HG02571 (cell line): Measurements from ENCODE around the gene POMT1.

ENCODE experiments used
- ATAC-seq: cut with Tn5 transposase; IDR thresholded peaks from one replicate; pipeline ENCODE4 v1.9.1; 2021; ENCODE audit warnings: mild to moderate bottlenecking, moderate library complexity; ENCODE audit not compliant: unreplicated experiment

POMT1 gene

DNA sequence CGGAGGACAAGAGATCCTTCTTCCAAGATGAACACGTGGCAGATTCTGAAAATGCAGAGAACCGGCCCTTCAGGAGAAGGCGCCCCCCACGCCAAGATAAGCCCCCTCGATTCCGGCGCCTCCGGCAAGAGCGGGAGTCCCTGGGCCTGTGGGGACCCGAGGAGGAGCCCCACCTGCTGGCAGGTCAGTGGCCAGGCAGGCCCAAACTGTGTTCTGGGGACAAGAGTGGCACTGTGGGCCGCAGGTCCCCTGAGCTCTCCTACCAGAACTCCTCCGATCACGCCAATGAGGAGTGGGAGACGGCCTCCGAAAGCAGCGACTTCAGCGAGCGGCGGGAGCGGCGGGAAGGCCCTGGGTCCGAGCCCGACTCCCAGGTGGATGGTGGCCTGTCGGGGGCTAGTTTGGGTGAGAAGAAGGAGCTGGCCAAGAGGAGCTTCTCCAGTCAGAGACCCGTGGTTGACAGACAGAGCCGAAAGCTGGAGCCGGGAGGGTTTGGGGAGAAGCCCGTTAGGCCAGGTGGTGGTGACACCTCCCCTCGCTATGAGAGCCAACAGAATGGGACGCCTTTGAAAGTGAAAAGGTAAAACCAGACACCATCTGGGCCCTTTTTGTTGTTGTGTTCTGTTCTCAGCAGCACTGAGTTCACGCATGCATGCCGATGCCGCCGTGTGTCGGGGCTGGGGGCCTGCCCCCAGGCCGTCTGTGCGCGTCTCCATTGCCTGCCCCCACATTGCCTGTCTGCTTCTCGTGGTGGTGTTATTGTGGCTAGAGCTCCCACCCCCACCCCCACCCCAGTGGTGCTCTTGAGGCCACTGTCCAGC lies 26.6 kb upstream of the POMT1 start:
- ATAC-seq, result no peak

DNA sequence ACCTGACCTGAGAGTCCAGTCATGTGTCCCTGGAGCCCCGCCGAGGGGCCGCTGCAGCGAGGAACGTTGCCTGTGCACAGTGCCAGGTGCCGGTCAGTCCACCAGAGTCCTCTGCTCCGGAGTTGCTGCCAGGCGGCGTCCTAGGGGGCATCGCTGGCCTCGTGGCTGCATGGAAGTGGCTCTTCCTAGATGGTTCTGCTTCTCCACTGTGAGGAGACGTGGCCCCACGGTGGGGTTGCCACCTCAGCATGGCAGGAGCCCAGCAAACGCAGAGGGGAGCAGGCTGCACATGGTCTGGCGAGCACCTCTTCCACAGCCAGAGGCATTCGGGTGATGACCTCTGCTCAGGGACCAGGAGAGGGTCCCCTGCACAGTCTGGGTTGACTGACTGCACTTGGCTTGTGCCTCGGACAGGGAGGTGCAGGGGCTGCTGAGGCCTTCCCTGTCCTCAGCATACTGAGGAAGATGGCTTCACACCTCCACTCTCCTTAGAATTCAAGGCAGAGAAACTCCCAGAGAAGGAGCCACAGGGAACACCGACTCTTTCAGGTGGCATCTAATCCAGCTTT lies 25.9 kb upstream of the POMT1 start:
- ATAC-seq, result no peak

GRCh38 chr9:131477367-131477766 lies 25.4 kb upstream of the POMT1 start:
- no peak for ATAC-seq

- no peak for ATAC-seq
Observed at GRCh38 chr9:131477816-131478419, 24.8 kb upstream of the POMT1 start.

DNA sequence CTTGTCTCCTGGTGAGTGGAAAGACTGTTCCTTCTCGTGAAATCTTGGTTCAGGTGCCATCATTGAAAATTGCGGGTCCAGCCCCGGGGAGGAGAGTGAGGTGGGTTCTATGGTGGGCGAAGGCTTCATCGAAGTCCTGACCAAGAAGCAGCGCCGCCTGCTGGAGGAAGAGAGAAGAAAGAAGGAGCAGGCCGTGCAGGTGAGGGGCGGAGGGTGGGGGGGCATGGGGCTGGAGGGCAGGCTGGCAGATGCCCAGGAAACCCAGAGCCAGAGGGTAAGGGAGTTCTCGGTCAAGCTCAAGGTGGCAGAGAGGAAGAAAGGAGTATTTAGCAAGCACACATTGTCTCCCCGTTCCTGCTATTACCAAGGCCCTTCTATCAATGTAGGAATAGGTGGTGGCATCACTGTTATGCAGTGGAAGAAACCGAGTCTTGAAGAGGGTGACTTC lies 24.3 kb upstream of the POMT1 start:
- ATAC-seq, result no peak

GRCh38 chr9:131478911-131479310 lies 23.8 kb upstream of the POMT1 start:
- ATAC-seq, result no peak

- ATAC-seq, result no peak
Observed at GRCh38 chr9:131480258-131480657, 22.5 kb upstream of the POMT1 start.

DNA sequence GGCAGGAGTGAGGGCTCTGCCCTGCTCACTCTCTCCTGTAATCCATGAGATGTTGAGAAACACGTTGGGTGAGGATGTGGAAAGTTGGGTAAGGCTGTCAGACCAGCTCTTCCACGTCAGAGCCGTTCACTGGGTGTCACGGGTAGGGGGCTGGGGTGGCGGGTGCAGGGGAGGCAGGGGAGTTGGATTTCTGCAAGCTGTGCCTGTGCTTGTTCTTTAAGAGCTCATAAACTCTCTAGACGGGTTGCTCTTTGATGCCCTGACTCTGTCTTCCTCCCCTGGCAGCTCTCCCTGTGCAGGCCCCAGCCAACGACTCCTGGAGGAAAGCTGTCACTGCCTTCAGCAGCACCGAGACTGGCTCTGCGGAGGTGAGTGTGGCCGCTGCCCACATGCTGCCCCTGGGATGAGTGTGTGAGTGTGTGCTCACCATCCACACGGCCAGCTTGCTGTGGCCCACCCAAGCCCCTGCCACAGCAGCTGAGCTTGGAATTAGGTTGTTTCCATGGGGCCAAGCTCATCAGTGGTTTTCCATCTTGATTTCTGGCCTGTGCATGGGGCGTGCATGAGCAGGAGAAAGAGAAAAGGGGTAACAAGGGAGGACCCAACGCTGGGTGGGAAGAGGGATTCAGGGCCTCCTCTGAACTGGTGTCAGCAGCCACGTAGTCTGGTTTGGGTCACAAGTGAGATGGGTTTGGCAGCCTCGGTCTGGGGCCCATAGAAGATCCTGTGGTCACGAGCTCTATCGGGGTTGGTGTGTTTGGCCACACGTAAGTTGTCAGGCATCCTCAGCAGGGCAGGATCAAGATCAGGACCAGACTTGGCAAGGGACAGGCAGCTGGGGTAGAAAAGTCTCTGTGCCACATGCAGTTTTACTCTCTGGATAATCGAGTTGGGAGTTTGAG lies 21.0 kb upstream of the POMT1 start:
- no peak for ATAC-seq

DNA sequence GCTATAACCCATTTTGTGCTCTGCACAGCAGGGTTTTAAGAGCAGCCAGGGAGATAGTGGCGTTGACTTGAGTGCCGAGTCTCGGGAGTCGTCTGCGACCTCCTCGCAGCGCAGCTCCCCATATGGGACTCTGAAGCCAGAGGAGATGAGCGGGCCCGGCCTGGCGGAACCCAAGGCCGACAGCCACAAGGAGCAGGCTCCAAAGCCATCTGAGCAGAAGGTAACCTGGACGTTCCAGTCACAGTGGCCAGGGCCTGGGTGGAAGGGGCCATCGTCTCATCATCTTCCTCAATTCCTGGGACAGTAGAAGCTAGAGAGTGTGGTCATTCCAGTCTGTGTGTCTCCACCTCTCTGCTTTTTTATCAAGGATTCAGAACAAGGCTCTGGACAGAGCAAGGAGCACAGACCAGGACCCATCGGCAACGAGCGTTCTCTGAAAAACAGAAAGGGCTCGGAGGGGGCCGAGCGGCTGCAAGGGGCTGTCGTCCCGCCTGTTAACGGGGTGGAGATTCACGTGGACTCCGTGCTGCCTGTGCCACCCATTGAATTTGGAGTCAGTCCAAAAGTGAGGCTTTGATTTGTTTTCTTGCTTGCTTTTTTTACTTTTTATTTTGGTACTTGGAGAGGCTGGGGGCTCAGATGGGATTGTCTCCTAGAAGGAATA lies 20.2 kb upstream of the POMT1 start:
- no peak for ATAC-seq

GRCh38 chr9:131483319-131484050 lies 19.2 kb upstream of the POMT1 start:
- ATAC-seq, result no peak

- no peak for ATAC-seq
Observed at GRCh38 chr9:131484051-131484445, 18.7 kb upstream of the POMT1 start.

- no peak for ATAC-seq
Observed at GRCh38 chr9:131484560-131485185, 18.0 kb upstream of the POMT1 start.

DNA sequence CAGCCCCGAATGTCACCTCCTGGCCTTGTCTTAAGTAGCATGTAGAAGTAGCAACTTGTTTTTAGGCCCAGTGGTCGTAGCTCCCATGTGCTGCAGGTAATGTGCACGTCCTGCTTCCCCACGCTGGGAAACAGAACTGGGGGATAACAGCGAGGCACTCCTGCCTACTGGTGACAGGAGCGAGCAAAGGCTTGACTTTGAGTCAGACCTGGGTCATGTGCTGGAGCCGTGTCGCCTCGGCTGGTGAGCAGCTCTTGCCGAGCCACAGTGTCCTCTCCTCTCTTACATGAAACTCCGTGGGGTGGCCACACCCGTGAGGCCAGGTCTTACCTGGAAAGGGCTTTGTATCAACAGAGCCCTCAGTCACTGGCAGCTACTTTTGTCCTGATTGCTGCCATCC lies 17.5 kb upstream of the POMT1 start:
- ATAC-seq, result no peak

DNA sequence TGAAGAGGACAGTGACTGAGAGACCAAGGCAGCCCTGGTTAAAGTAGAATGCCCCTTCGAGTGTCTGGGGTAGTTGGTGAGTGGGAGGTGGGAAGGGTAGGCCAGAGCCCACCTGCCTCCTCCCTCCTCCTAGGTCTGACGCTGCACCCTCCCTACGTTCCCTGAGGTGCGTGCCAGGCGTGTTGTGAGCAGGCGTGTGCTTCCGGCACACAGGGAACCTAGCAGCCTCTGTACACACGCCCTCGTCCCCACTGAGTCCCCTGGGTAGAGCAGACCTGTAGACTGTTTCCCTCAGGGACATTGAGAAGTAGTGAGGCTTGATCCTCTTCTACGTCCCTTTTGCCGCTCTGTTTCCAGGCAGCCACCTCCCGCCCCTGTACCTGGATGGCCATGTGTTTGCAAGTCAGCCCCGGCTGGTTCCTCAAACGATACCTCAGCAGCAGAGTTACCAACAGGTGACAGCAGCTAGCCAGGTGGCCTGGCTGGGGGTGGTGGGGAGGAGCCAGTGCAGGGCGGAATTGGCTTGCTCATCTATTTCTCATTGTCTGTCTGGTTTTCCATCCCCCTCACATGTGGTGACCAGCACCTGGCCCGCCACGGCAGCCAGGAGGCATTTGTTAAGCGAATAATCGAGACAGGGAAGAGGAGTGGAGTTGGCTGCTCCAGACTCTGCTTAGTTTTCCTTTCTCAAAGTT lies 16.8 kb upstream of the POMT1 start:
- ATAC-seq, result no peak

- ATAC-seq, result no peak
Observed at GRCh38 chr9:131487001-131487400, 15.7 kb upstream of the POMT1 start.

DNA sequence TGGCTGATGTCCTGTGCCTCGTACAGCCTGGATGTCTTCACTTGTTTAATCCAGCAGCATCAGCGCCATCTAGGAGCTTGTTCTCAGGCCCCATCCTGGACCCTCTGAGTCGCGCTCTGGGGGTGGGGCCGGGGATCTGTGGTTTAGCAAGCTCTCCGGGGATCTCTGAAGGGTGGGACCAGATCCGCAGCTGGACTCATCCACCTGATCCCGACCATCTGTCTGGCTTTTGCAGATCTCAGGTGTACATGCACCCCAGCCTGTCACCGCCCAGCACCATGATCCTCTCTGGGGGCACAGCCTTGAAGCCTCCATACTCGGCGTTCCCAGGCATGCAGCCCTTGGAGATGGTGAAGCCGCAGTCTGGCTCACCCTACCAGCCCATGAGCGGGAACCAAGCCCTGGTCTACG lies 15.1 kb upstream of the POMT1 start:
- ATAC-seq, result no peak

- ATAC-seq, result no peak
Observed at GRCh38 chr9:131490514-131490913, 12.2 kb upstream of the POMT1 start.

DNA sequence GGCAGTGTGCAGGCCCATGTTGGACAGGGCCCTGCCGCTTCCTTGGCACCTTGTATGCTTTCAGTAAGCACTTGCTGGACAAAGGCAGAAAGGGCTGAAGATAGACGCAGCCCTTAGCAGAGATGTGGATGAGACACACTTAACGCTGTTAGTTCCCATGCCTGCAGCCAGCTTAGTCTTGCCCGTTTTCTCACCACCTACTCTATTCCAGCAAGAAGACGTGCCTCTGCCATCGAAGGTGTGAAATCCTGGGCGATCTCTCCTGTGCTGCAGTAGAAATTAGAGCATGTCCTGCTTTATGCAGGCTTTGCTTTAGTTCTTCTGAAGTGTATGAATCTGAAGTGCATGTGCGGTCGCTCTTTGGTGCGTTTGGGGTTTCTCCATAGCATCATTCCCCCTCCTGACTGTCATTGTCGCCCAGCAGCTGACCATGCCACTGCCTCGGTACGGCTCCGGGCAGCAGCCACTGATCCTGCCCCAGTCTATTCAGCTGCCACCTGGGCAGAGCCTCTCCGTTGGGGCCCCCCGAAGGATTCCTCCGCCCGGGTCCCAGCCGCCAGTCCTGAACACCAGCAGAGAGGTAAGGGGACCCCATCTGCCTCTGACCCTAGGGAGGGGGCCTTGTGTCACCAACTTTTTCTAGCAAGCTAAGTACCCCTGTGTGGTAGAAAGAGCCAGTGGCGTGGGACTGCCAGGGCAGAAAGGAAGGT lies 11.6 kb upstream of the POMT1 start:
- ATAC-seq, result no peak
